ENCODE measurements around the gene CHST11. TPM values are rescaled to one million over a fixed set of nuclear protein-coding genes. Genes with fewer than 3 reads are reported as not detected.
A peak's percentile ranks its signal among the peaks of the same experiment; 100 is the strongest.

CHST11 gene
- total and polyA plus RNA-seq, 10 of the 15 experiments (the other 5 are each of a cell fraction or from before 2014, with no cell fraction given): 1.9 to 38.1 (median 17.2) TPM

DNA sequence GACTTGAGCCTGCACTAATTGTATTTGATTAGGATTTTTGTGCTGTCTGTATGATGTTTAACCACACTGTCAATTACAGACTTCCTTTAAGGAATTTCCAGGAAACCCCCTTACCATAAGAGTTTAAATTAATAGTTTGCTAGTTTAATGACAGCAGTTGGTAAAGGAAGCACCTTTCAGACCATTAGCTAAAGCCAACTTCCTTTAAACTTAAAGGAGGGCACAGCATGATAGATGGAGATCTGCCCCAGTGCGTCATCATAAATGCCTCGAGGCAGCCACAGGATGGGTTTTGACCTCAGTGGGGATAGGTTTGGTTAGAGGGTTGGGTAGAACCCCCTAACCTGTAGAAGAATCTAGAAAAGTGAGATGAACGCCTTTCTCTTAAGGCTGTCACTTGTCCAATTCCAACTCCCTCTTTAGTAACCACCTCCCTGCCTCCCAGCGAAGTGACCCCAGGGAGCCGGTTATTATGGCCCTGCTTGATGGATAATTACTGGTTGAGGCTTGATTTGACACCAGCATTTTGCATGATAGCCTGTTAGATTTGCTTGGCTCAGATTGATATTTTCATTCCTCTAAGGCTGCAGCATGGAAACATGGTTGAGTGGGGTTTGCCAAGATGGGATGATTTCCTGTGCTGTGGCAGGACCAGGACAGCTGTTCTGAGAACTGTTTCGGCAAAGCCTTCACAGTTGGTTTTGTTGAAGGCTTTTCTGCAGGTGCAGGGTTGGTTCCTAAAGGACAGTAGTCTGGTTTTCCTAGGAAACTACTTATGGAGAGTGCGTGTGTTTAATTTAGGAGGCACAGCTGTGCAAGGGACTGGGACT is 62.7 kb downstream of the CHST11 start (continued):
- no peak for TF ChIP-seq CTCF (IDR thresholded peaks at IDR 0.05 in 2 of 3, conservative IDR thresholded peaks at IDR 0.05 in 1 of 3; ENCODE audit: control insufficient read depth in 2 of 3, extremely low read depth in 1 of 3, insufficient read depth in 1 of 3, low read depth in 3 of 3, low read length in 3 of 3)
- no peak for TF ChIP-seq STAT1 (conservative IDR thresholded peaks at IDR 0.05)
- no peak for TF ChIP-seq ZBTB40 (IDR thresholded peaks at IDR 0.05; ENCODE audit: borderline replicate concordance)
- TF ChIP-seq, protein P1, sequence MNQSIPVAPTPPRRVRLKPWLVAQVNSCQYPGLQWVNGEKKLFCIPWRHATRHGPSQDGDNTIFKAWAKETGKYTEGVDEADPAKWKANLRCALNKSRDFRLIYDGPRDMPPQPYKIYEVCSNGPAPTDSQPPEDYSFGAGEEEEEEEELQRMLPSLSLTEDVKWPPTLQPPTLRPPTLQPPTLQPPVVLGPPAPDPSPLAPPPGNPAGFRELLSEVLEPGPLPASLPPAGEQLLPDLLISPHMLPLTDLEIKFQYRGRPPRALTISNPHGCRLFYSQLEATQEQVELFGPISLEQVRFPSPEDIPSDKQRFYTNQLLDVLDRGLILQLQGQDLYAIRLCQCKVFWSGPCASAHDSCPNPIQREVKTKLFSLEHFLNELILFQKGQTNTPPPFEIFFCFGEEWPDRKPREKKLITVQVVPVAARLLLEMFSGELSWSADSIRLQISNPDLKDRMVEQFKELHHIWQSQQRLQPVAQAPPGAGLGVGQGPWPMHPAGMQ (IDR thresholded peaks at IDR 0.05; ENCODE audit: borderline replicate concordance): no peak
- TF ChIP-seq MEF2B (IDR thresholded peaks at IDR 0.05; ENCODE audit: partially characterized antibody, poor library complexity, severe bottlenecking): peak; percentile 35
- TF ChIP-seq, protein P2, sequence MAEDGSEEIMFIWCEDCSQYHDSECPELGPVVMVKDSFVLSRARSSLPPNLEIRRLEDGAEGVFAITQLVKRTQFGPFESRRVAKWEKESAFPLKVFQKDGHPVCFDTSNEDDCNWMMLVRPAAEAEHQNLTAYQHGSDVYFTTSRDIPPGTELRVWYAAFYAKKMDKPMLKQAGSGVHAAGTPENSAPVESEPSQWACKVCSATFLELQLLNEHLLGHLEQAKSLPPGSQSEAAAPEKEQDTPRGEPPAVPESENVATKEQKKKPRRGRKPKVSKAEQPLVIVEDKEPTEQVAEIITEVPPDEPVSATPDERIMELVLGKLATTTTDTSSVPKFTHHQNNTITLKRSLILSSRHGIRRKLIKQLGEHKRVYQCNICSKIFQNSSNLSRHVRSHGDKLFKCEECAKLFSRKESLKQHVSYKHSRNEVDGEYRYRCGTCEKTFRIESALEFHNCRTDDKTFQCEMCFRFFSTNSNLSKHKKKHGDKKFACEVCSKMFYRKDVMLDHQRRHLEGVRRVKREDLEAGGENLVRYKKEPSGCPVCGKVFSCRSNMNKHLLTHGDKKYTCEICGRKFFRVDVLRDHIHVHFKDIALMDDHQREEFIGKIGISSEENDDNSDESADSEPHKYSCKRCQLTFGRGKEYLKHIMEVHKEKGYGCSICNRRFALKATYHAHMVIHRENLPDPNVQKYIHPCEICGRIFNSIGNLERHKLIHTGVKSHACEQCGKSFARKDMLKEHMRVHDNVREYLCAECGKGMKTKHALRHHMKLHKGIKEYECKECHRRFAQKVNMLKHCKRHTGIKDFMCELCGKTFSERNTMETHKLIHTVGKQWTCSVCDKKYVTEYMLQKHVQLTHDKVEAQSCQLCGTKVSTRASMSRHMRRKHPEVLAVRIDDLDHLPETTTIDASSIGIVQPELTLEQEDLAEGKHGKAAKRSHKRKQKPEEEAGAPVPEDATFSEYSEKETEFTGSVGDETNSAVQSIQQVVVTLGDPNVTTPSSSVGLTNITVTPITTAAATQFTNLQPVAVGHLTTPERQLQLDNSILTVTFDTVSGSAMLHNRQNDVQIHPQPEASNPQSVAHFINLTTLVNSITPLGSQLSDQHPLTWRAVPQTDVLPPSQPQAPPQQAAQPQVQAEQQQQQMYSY (CRISPR knock-in tag; IDR thresholded peaks at IDR 0.05): no peak
- no peak for TF ChIP-seq HSF1 (IDR thresholded peaks at IDR 0.05; ENCODE audit: low read depth, low read length)
- TF ChIP-seq NR2C2 (IDR thresholded peaks at IDR 0.05; ENCODE audit: borderline replicate concordance, control insufficient read depth, insufficient read length, low read depth): no peak
- TF ChIP-seq SREBF1 (IDR thresholded peaks at IDR 0.05; ENCODE audit: low read length): no peak
- peak; percentile 56; the same call in 1 of the 2 replicates for TF ChIP-seq NR2F1 (conservative IDR thresholded peaks at IDR 0.05)
- no peak for TF ChIP-seq TAF1 (IDR thresholded peaks at IDR 0.05; ENCODE audit: borderline replicate concordance, low read depth, low read length)
- no peak for TF ChIP-seq STAT3 (IDR thresholded peaks at IDR 0.05; ENCODE audit: low read depth, low read length)
- no peak for TF ChIP-seq NRF1 (conservative IDR thresholded peaks at IDR 0.05; ENCODE audit: low read depth, low read length)
